Breast epithelium (tissue), 4 donors: ENCODE results near the gene KERA. TPM values are rescaled to one million over a fixed set of nuclear protein-coding genes. Genes with fewer than 3 reads are reported as not detected.

Experiments used
- DNase-seq, 2 donors: peaks; one replicate each; pipeline ENCODE4 v3.0.0-alpha.2; 2019; ENCODE audit warnings: low spot score in 2 of 2
- H3K27ac ChIP-seq, 2 donors: fragments of 200-600 bp; sonication (generic) in 1 of 2; one replicate each; pipeline ENCODE4 v1.5.1; 2016 to 2019; ENCODE audit warnings: mild to moderate bottlenecking in 1 of 2
- H3K27me3 ChIP-seq, 2 donors: fragments of 200-600 bp; sonication (generic) in 1 of 2; one replicate each; pipeline versions ENCODE4 v1.5.1 to v1.6.0; 2017 to 2019; ENCODE audit warnings: control low read depth in 1 of 2, mild to moderate bottlenecking in 1 of 2
- H3K36me3 ChIP-seq: fragments of 200-600 bp; one replicate; pipeline ENCODE4 v1.5.1; 2019
- H3K4me1 ChIP-seq, 2 donors: fragments of 200-600 bp; sonication (generic); one replicate each; pipeline ENCODE4 v1.5.1; 2016 to 2019; ENCODE audit warnings: control low read depth in 1 of 2
- H3K4me3 ChIP-seq, 3 donors: fragments of 200-600 bp; sonication (generic); 1 replicate in 2 of 3; 2 replicates in 1 of 3; pipeline ENCODE4 v1.5.1; 2016 to 2019; ENCODE audit warnings: mild to moderate bottlenecking in 3 of 3, moderate library complexity in 2 of 3
- H3K9me3 ChIP-seq, 2 donors: fragments of 200-600 bp; sonication (generic) in 1 of 2; one replicate each; pipeline ENCODE4 v1.5.1; 2016 to 2019; ENCODE audit warnings: control low read depth in 1 of 2
- POLR2A ChIP-seq: fragments of 450-650 bp; IDR thresholded peaks from one replicate; pipeline ENCODE4 v1.6.1; 2016; ENCODE audit warnings: antibody characterized with exemption, mild to moderate bottlenecking, moderate library complexity
- POLR2AphosphoS5 ChIP-seq, 3 donors: sonication (generic); formaldehyde crosslinking; IDR thresholded peaks; one replicate each; pipeline ENCODE4 v1.6.1; 2017; ENCODE audit warnings: antibody characterized with exemption in 3 of 3
- intact Hi-C: fragments of 100-400 bp; cut with DNase I; formaldehyde crosslinking; loops from one replicate; pipeline ENCODE4 v1.15.1; 2023; ENCODE audit warnings: low total_unique reads
- total RNA-seq, 3 donors: library from RNA; depleted of rRNA; stranded (reverse); fragments of >200 nt; gene quantifications; one replicate each; pipeline ENCODE4 v1.1.0, GENCODE V29; 2016
- TF ChIP-seq, protein P1 (sequence below), 3 donors: fragments of 450-650 bp; IDR thresholded peaks; one replicate each; pipeline ENCODE4 v1.5.1; 2016 to 2017; ENCODE audit warnings: antibody characterized with exemption in 3 of 3, mild to moderate bottlenecking in 3 of 3, moderate library complexity in 3 of 3

The KERA gene
- total RNA-seq, 3 donors from 2014 or later, result 0.15 to 0.33 TPM; not detected in 1

- Histone ChIP-seq H3K9me3 (no peaks in the 10 kb centered on the region), H3K27ac (no peak overlapping the region), H3K4me1 (no peaks in the 10 kb centered on the region), H3K27me3 (no peaks in the 10 kb centered on the region), H3K36me3 (no peaks in the 10 kb centered on the region), H3K4me3 (no peak overlapping the region)
- TF ChIP-seq, protein P1, sequence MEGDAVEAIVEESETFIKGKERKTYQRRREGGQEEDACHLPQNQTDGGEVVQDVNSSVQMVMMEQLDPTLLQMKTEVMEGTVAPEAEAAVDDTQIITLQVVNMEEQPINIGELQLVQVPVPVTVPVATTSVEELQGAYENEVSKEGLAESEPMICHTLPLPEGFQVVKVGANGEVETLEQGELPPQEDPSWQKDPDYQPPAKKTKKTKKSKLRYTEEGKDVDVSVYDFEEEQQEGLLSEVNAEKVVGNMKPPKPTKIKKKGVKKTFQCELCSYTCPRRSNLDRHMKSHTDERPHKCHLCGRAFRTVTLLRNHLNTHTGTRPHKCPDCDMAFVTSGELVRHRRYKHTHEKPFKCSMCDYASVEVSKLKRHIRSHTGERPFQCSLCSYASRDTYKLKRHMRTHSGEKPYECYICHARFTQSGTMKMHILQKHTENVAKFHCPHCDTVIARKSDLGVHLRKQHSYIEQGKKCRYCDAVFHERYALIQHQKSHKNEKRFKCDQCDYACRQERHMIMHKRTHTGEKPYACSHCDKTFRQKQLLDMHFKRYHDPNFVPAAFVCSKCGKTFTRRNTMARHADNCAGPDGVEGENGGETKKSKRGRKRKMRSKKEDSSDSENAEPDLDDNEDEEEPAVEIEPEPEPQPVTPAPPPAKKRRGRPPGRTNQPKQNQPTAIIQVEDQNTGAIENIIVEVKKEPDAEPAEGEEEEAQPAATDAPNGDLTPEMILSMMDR (IDR thresholded peaks at IDR 0.05), result no peak
- TF ChIP-seq POLR2AphosphoS5 (IDR thresholded peaks at IDR 0.05), result no peak
- no peak for TF ChIP-seq POLR2A
- intact Hi-C loops, result no loop called here
- no peak for DNase-seq
These were observed 22.2 kb upstream of the KERA start for GRCh38 chr12:91080041-91080440.

GRCh38 chr12:91078501-91078900 is 20.7 kb upstream of the KERA start:
- intact Hi-C loops, result no loop called here
- H3K9me3 ChIP-seq, result no peaks in the 10 kb centered on the region
- no peaks in the 10 kb centered on the region for H3K36me3 ChIP-seq
- H3K27ac ChIP-seq, result no peak overlapping the region
- TF ChIP-seq, protein P1 (IDR thresholded peaks at IDR 0.05), result no peak
- TF ChIP-seq POLR2AphosphoS5 (IDR thresholded peaks at IDR 0.05), result no peak
- no peak for TF ChIP-seq POLR2A
- H3K4me3 ChIP-seq, result no peak overlapping the region
- no peak for DNase-seq
- no peaks in the 10 kb centered on the region for H3K4me1 ChIP-seq
- H3K27me3 ChIP-seq, result no peaks in the 10 kb centered on the region

- TF ChIP-seq POLR2A (no peak), POLR2AphosphoS5 (IDR thresholded peaks at IDR 0.05) (no peak)
- TF ChIP-seq, protein P1 (IDR thresholded peaks at IDR 0.05), result no peak
- Histone ChIP-seq H3K9me3 (no peaks in the 10 kb centered on the region), H3K4me3 (no peak overlapping the region), H3K36me3 (no peaks in the 10 kb centered on the region), H3K4me1 (no peaks in the 10 kb centered on the region), H3K27me3 (no peaks in the 10 kb centered on the region), H3K27ac (no peak overlapping the region)
- no peak for DNase-seq
- intact Hi-C loops, result no loop called here
These were observed 19.6 kb upstream of the KERA start for GRCh38 chr12:91077228-91077954.

DNA sequence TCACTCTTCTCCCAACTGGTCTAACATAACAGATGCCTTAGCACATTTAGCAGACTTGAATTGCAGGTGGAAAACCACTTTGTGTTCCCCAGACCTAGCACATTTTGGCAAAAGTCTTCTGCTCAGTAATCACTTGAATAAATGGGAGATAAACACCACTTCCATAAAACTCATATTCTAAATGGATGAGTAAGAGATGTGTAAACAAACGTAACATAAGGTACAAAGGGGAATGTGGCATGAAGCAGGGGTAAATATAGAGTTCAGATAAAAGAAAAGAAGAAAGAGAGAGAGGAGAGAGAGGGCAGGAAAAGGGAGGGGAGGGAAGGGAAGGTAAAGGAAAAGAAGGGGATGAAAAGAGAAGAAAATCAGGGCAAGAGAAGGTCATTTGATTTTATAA is 17.0 kb upstream of the KERA start:
- H3K4me3 ChIP-seq, result no peak overlapping the region
- TF ChIP-seq, protein P1 (IDR thresholded peaks at IDR 0.05), result no peak
- no peaks in the 10 kb centered on the region for H3K27me3 ChIP-seq
- no peaks in the 10 kb centered on the region for H3K4me1 ChIP-seq
- no peaks in the 10 kb centered on the region for H3K36me3 ChIP-seq
- intact Hi-C loops, result no loop called here
- H3K27ac ChIP-seq, result no peak overlapping the region
- H3K9me3 ChIP-seq, result no peaks in the 10 kb centered on the region
- no peak for DNase-seq

GRCh38 chr12:91074154-91074709 is 16.4 kb upstream of the KERA start:
- TF ChIP-seq POLR2AphosphoS5 (IDR thresholded peaks at IDR 0.05), result no peak
- no peak for TF ChIP-seq POLR2A
- TF ChIP-seq, protein P1 (IDR thresholded peaks at IDR 0.05), result no peak
- intact Hi-C loops, result no loop called here
- DNase-seq, result no peak
- Histone ChIP-seq H3K4me3 (no peak overlapping the region), H3K27ac (no peak overlapping the region), H3K27me3 (no peaks in the 10 kb centered on the region), H3K36me3 (no peaks in the 10 kb centered on the region), H3K4me1 (no peaks in the 10 kb centered on the region), H3K9me3 (no peaks in the 10 kb centered on the region)
